ENCODE measurements around the gene FSIP1. TPM values are rescaled to one million over a fixed set of nuclear protein-coding genes. Genes with fewer than 3 reads are reported as not detected.

The FSIP1 gene
- total RNA-seq, 1 donor from 2014 or later, result 0.71 TPM

DNA sequence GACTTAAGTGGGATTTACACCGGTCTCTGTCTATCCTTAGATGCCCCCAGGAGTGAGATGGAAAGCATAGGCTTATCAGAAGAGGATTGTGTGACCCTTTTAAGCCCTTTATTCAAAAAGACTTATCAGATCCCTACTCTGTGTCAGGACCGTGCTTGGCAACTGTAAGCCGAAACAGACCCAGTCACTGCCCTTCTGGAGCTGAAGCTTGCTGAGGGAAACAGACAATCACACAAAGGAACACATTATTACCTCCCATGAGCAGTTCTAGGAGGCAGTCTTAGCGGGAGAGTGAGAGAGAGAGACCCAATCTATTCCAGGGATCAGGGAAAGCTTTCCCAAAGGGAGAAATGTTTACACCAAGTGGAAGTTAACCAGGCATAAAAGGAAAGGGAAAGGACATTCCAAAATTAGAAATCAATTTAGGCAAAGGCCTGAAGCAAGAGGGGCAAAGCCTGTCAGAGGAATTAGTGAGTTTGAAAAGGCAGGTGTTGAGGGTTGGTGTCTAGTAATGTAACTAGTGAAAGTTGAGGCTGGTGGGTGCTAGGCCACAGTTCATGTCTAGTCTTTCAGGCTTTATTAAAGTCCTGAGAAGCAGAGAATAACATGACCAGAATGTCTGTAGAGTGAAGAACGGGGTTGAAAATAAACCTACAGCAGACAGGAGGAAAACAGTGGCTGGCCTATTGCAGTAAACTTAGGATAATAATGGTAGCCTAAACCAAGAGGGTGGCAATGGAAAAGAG, 115.1 kb downstream of the FSIP1 start:
- TF ChIP-seq, protein P1, sequence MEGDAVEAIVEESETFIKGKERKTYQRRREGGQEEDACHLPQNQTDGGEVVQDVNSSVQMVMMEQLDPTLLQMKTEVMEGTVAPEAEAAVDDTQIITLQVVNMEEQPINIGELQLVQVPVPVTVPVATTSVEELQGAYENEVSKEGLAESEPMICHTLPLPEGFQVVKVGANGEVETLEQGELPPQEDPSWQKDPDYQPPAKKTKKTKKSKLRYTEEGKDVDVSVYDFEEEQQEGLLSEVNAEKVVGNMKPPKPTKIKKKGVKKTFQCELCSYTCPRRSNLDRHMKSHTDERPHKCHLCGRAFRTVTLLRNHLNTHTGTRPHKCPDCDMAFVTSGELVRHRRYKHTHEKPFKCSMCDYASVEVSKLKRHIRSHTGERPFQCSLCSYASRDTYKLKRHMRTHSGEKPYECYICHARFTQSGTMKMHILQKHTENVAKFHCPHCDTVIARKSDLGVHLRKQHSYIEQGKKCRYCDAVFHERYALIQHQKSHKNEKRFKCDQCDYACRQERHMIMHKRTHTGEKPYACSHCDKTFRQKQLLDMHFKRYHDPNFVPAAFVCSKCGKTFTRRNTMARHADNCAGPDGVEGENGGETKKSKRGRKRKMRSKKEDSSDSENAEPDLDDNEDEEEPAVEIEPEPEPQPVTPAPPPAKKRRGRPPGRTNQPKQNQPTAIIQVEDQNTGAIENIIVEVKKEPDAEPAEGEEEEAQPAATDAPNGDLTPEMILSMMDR (IDR thresholded peaks at IDR 0.05; ENCODE audit: insufficient read depth, low read length, poor library complexity, severe bottlenecking), result no peak
- no peaks in the 10 kb centered on the region for H3K27me3 ChIP-seq (ENCODE audit: control insufficient read depth, insufficient read depth, low read length)
- H3K36me3 ChIP-seq (ENCODE audit: control insufficient read depth, insufficient read depth, low read length), result no peaks in the 10 kb centered on the region
- no peak for DNase-seq (ENCODE audit: low read depth)
- H3K4me3 ChIP-seq (ENCODE audit: low read depth, low read length), result no peak overlapping the region

DNA sequence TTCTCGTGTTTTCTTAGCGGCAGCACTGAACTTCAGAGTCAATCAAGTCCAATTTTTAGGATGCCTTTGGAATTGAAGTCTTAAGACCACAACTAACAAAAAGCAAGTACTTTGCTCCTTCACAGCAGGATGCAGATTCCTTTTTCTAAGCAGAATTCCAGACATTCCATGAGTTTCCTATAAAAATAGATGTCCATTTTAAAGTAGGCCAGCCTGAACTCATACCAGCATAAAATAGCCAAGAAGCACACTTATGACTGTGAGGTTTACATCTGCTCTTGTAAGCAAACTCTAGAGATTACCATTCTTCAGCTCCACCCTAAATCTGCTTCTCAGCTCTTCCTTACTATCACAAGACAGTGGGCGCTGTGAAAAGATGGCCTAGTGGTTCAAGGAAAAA, 116.0 kb downstream of the FSIP1 start:
- H3K4me3 ChIP-seq (ENCODE audit: low read depth, low read length), result no peak overlapping the region
- TF ChIP-seq, protein P1 (IDR thresholded peaks at IDR 0.05; ENCODE audit: insufficient read depth, low read length, poor library complexity, severe bottlenecking), result no peak
- no peaks in the 10 kb centered on the region for H3K27me3 ChIP-seq (ENCODE audit: control insufficient read depth, insufficient read depth, low read length)
- no peaks in the 10 kb centered on the region for H3K36me3 ChIP-seq (ENCODE audit: control insufficient read depth, insufficient read depth, low read length)
- no peak for DNase-seq (ENCODE audit: low read depth)

DNA sequence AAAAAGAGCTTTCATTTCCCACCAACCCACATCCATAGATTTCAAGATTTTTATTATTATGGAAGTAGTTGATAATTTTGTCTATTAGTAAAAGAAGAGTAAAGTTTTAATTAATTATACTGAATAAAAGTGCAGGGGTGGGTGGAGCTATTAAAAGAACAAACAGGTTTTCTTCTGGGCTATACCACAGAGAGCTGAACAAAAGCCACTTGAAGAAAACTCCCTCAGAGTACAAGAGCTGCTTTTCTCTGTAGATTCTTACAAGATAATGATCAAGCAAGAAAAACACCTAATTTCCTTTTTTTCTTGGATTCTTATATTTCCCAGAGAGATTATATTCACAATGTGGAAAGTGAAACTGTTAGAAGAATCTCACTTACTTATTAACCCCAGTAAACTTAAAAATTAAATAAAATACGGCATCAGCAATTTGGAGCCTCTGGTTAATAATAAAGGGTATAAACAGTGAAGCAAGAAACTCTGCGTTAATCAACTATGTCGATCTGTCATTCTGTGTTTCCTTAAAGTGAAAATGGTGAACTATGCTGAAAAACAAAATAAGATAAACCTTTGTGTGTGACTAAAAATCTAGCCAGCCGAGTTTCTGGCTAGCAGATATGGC, 116.9 kb downstream of the FSIP1 start:
- Histone ChIP-seq H3K4me3 (ENCODE audit: low read depth, low read length) (no peak overlapping the region), H3K36me3 (ENCODE audit: control insufficient read depth, insufficient read depth, low read length) (no peaks in the 10 kb centered on the region), H3K27me3 (ENCODE audit: control insufficient read depth, insufficient read depth, low read length) (no peaks in the 10 kb centered on the region)
- TF ChIP-seq, protein P1 (IDR thresholded peaks at IDR 0.05; ENCODE audit: insufficient read depth, low read length, poor library complexity, severe bottlenecking), result no peak
- DNase-seq (ENCODE audit: low read depth), result no peak

DNA sequence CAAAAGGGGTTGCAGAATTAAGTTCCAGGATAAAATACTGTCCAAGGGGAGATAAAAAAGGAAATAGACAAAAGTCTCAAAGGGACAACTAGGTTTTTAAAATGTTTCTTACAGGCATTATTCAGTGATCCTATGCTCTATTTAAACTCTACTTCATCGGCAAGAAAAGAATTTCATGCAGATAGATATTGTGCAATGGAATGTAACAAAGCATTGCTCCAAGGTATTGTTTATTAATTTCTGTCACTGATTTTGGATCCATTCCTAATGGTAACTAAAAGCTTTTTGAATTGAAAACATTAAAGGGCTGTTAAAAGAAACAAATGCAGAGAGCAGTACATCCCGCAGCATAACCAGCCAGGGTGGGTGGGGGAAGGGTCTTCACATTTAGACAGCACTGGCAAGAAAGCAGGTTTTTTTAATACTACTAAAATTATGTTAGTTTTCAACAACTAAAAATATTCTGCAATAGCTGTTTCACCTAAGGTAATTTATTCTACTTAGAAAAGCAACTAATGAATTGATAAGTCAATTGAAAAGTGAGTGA, 118.9 kb downstream of the FSIP1 start:
- DNase-seq (ENCODE audit: low read depth), result no peak
- Histone ChIP-seq H3K36me3 (ENCODE audit: control insufficient read depth, insufficient read depth, low read length) (no peaks in the 10 kb centered on the region), H3K27me3 (ENCODE audit: control insufficient read depth, insufficient read depth, low read length) (no peaks in the 10 kb centered on the region), H3K4me3 (ENCODE audit: low read depth, low read length) (no peak overlapping the region)
- TF ChIP-seq, protein P1 (IDR thresholded peaks at IDR 0.05; ENCODE audit: insufficient read depth, low read length, poor library complexity, severe bottlenecking), result no peak

DNA sequence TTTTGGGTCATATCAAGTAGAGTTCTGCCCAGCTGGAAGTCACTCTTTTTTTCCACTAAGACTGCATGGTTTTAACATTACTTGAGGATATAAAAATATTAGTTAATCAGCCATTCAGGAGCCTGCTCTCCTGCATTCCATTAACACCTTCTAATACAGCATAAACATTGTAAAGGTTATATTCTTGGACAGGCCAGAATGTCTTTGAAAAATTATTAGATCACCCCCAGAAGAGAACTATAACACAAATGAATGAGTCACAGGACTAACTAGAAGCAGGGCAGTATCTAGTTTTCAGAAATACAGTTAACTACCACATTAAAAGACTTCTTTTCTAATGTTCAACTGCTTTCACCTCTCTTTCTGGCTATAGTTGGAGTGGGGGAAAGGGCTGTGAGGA, 120.9 kb downstream of the FSIP1 start:
- no peaks in the 10 kb centered on the region for H3K27me3 ChIP-seq (ENCODE audit: control insufficient read depth, insufficient read depth, low read length)
- H3K36me3 ChIP-seq (ENCODE audit: control insufficient read depth, insufficient read depth, low read length), result no peaks in the 10 kb centered on the region
- DNase-seq (ENCODE audit: low read depth), result no peak
- H3K4me3 ChIP-seq (ENCODE audit: low read depth, low read length), result no peak overlapping the region
- TF ChIP-seq, protein P1 (IDR thresholded peaks at IDR 0.05; ENCODE audit: insufficient read depth, low read length, poor library complexity, severe bottlenecking), result no peak

All from kidney epithelial cell (primary cell).